ENCODE results near the gene HLA-G.

- TF ChIP-seq POLR2A (IDR thresholded peaks at IDR 0.05; ENCODE audit: low read depth, low read length), result no peak
- TF ChIP-seq, protein P1, sequence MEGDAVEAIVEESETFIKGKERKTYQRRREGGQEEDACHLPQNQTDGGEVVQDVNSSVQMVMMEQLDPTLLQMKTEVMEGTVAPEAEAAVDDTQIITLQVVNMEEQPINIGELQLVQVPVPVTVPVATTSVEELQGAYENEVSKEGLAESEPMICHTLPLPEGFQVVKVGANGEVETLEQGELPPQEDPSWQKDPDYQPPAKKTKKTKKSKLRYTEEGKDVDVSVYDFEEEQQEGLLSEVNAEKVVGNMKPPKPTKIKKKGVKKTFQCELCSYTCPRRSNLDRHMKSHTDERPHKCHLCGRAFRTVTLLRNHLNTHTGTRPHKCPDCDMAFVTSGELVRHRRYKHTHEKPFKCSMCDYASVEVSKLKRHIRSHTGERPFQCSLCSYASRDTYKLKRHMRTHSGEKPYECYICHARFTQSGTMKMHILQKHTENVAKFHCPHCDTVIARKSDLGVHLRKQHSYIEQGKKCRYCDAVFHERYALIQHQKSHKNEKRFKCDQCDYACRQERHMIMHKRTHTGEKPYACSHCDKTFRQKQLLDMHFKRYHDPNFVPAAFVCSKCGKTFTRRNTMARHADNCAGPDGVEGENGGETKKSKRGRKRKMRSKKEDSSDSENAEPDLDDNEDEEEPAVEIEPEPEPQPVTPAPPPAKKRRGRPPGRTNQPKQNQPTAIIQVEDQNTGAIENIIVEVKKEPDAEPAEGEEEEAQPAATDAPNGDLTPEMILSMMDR (IDR thresholded peaks at IDR 0.05; ENCODE audit: extremely low read depth in 1 of 2, insufficient read depth in 1 of 2, low read depth in 1 of 2, low read length in 2 of 2), result no peak
These were observed 38.0 kb downstream of the HLA-G start for GRCh38 chr6:29865631-29866030.

Data from endothelial cell of umbilical vein (primary cell).